K562 (cell line): Measurements from ENCODE around the gene KRTAP6-2.

Experiments
- FOXK2 ChIP-seq, 2 experiments: fragments of 450-650 bp; IDR thresholded peaks in 1 of 2; conservative IDR thresholded peaks in 1 of 2; 2 replicates each; pipeline ENCODE4 v1.6.1; 2016; ENCODE audit warnings: low read depth in 2 of 2, mild to moderate bottlenecking in 1 of 2
- ILK ChIP-seq: fragments of 450-650 bp; IDR thresholded peaks from 2 replicates; pipeline ENCODE4 v1.6.1; 2016; ENCODE audit warnings: missing genetic modification characterization, low read depth, mild to moderate bottlenecking, missing compliant biosample characterization, moderate library complexity, borderline replicate concordance
- PTTG1 ChIP-seq: fragments of 450-650 bp; IDR thresholded peaks from 2 replicates; pipeline ENCODE4 v1.6.1; 2016; ENCODE audit warnings: low read depth, mild to moderate bottlenecking, missing genetic modification characterization, missing compliant biosample characterization
- STAT5A ChIP-seq: IDR thresholded peaks from 2 replicates; pipeline ENCODE4 v1.6.1; 2012; ENCODE audit warnings: low read length, inconsistent platforms, borderline replicate concordance
- TF ChIP-seq, protein P1 (sequence below): sonication (generic); formaldehyde crosslinking; IDR thresholded peaks from 2 replicates; pipeline ENCODE4 v1.9.0; 2022; ENCODE audit warnings: mild to moderate bottlenecking, missing genetic modification reagents
- TF ChIP-seq, protein P2 (sequence below), 3 experiments: IDR thresholded peaks in 2 of 3; conservative IDR thresholded peaks in 1 of 3; 2 replicates each; pipeline ENCODE4 v1.5.1; 2011 to 2012; ENCODE audit warnings: low read length in 3 of 3, mild to moderate bottlenecking in 3 of 3, control low read depth in 2 of 3, improper control_type of control experiment in 1 of 3, inconsistent platforms in 1 of 3, low read depth in 1 of 3, mixed read lengths in 1 of 3, moderate library complexity in 1 of 3; ENCODE audit not compliant: insufficient read depth in 2 of 3

DNA sequence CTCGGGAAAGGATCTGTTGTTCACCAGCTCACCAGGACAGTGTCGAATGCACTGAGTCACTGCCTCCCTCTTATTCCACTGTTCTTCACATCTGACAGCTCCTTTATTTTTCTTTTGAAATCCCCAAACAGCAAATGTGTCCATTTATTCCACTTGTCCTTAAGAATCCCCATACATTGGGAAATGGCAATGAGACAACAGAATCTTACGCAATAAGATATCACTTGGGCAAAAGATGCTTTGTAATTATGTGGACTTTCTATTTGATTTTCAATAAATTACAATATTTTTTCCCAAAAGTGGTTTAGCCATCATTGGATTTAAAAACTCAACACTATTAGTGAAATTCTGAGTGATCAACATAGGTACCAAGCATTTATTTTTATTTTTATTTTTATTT lies 40.0 kb upstream of the KRTAP6-2 start:
- TF ChIP-seq, protein P1, sequence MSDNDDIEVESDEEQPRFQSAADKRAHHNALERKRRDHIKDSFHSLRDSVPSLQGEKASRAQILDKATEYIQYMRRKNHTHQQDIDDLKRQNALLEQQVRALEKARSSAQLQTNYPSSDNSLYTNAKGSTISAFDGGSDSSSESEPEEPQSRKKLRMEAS, result no peak
- TF ChIP-seq FOXK2 (conservative IDR thresholded peaks at IDR 0.05 in 1 of 2, IDR thresholded peaks at IDR 0.05 in 1 of 2; ENCODE audit: low read depth in 2 of 2), result no peak
- no peak for TF ChIP-seq ILK (tag)
- TF ChIP-seq STAT5A, result no peak
- TF ChIP-seq, protein P2, sequence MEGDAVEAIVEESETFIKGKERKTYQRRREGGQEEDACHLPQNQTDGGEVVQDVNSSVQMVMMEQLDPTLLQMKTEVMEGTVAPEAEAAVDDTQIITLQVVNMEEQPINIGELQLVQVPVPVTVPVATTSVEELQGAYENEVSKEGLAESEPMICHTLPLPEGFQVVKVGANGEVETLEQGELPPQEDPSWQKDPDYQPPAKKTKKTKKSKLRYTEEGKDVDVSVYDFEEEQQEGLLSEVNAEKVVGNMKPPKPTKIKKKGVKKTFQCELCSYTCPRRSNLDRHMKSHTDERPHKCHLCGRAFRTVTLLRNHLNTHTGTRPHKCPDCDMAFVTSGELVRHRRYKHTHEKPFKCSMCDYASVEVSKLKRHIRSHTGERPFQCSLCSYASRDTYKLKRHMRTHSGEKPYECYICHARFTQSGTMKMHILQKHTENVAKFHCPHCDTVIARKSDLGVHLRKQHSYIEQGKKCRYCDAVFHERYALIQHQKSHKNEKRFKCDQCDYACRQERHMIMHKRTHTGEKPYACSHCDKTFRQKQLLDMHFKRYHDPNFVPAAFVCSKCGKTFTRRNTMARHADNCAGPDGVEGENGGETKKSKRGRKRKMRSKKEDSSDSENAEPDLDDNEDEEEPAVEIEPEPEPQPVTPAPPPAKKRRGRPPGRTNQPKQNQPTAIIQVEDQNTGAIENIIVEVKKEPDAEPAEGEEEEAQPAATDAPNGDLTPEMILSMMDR (IDR thresholded peaks at IDR 0.05 in 2 of 3, conservative IDR thresholded peaks at IDR 0.05 in 1 of 3; ENCODE audit: insufficient read depth in 2 of 3, low read depth in 1 of 3, low read length in 3 of 3), result no peak
- no peak for TF ChIP-seq PTTG1 (tag)
